ENCODE results near the gene NMT1.

Gene NMT1

DNA sequence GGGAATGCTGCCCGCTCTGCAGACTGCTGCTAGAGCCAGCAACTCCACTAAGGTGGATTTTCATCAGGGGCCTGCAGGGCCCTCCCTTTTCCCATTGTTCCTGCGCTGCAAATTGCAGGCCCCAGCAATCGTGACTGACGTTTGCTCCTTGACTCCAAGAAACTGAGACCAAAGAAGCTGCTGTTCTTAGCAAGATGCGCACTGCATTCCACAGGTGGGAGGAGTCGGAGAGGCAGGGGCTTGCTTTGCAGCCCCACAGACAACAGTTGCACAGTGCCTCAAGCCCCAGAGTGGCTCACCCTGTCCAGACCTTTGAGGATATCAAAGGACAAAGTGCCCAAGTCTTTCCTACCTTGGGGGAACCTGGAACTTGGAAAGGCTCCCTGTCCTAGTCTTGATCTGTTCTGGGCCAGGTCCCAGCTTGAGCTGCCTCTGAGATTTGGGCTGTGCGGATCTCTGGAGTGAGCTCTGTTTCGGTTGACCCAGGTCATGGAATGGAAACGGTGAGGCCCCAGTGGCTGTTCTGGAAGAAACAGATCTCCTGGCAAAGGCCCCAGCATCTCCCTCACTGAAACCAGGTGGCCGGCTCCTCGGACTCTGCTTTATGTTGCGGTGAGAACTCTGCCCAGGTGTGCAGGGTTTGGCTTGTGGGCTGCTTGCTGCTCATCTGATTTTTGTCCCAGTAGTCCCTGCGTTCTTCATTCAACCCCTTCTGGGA, 46.3 kb downstream of the NMT1 start:
- no peak for DNase-seq (ENCODE audit: low read depth, low spot score)
- ChIA-PET CTCF (interaction anchor here (1.5 to 7.6 kb wide), 4 partner anchors 11 to 90 kb away, joined by 5 to 107 read pairs (median 16); partner anchors contain the start of gene ACBD4), POLR2A (interaction anchor here (0.8 to 2.5 kb wide), 2 partner anchors 9 to 208 kb away, joined by 3 to 7 read pairs; no protein-coding TSS in a partner anchor)
- TF ChIP-seq, protein P1, sequence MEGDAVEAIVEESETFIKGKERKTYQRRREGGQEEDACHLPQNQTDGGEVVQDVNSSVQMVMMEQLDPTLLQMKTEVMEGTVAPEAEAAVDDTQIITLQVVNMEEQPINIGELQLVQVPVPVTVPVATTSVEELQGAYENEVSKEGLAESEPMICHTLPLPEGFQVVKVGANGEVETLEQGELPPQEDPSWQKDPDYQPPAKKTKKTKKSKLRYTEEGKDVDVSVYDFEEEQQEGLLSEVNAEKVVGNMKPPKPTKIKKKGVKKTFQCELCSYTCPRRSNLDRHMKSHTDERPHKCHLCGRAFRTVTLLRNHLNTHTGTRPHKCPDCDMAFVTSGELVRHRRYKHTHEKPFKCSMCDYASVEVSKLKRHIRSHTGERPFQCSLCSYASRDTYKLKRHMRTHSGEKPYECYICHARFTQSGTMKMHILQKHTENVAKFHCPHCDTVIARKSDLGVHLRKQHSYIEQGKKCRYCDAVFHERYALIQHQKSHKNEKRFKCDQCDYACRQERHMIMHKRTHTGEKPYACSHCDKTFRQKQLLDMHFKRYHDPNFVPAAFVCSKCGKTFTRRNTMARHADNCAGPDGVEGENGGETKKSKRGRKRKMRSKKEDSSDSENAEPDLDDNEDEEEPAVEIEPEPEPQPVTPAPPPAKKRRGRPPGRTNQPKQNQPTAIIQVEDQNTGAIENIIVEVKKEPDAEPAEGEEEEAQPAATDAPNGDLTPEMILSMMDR (IDR thresholded peaks at IDR 0.05; ENCODE audit: insufficient read depth, low read length, missing control alignments), result no peak
- no peak overlapping the region for H3K4me3 ChIP-seq (ENCODE audit: low read depth, low read length)

DNA sequence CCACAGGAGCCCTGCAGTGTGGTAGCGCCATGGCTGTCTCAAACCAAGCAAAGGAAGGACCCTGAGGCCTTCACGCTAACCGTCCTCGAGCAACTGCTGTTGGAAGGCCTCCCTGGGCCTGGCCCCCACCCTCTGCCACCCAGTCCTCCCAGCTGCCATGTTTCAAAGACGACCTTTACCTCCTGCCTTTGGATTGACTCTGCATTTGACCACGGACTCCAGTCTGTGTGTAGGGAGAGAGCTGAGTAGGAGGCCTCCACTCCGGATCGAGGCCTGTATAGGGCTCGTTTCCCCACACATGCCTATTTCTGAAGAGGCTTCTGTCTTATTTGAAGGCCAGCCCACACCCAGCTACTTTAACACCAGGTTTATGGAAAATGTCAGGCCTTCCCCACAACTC, 46.9 kb downstream of the NMT1 start:
- no peak overlapping the region for H3K4me3 ChIP-seq (ENCODE audit: low read depth, low read length)
- ChIA-PET CTCF (interaction anchor here (1.3 to 7.6 kb wide), 5 partner anchors 12 to 90 kb away, joined by 3 to 107 read pairs (median 8); partner anchors contain the start of genes ACBD4 and HEXIM1), POLR2A (interaction anchor here (2.5 kb wide), 1 partner anchor 9 kb away, joined by 7 read pairs; no protein-coding TSS in a partner anchor)
- TF ChIP-seq, protein P1 (IDR thresholded peaks at IDR 0.05; ENCODE audit: insufficient read depth, low read length, missing control alignments), result no peak
- DNase-seq (ENCODE audit: low read depth, low spot score), result no peak

DNA sequence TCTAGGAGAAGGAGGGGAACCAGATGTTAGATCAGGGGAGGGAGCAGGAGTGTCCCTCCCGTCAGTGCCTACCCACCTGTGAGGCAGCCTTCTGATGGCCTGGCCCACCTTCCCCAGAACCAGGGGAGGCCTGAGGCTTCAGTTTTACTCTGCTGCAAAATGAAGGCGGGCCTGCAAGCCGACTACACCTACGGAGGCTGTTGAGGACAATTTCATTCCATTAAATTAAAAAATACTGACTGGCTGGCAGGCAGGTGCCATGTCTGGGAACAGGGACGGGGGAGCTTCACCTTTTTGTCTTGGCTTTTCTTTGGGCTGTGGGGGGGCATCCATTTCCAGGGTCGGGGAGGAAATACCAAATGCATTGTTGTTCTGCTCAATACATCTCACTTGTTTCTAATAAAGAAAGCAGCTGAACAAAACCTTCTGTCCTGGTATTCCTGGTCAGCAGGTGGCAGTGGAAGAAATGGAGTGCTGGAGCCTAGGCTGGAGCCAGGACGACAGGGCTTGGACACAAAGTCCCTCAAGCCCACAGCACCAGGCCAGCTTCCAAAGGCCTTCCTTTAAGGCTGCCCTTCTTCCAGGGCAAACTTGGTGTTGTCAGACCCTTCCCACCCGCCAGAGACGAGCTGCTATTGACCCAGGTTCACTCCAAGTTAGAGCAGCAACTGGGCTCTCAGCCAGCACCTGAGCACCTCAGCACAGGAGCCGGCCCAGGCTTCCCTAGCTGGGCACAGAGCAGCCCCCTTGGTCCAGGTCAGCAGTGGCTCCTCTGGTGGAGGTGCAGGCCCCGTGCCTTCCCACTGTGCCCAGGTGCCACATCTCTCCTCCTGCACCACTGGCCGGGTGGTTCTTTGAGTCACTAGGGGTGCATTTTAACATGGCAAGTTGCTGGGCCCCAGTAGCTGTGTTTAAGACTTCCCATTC, 47.7 kb downstream of the NMT1 start:
- H3K4me3 ChIP-seq (ENCODE audit: low read depth, low read length), result no peak overlapping the region
- ChIA-PET CTCF (interaction anchor here (1.1 to 7.6 kb wide), 8 partner anchors 9 to 89 kb away, joined by 3 to 107 read pairs (median 4); partner anchors contain the start of genes ACBD4 and HEXIM1), POLR2A (interaction anchor here (0.9 to 2.5 kb wide), 4 partner anchors 10 to 48 kb away, joined by 3 to 7 read pairs (median 3); partner anchors contain the start of gene NMT1)
- TF ChIP-seq, protein P1 (IDR thresholded peaks at IDR 0.05; ENCODE audit: insufficient read depth, low read length, missing control alignments), result no peak
- no peak for DNase-seq (ENCODE audit: low read depth, low spot score)

DNA sequence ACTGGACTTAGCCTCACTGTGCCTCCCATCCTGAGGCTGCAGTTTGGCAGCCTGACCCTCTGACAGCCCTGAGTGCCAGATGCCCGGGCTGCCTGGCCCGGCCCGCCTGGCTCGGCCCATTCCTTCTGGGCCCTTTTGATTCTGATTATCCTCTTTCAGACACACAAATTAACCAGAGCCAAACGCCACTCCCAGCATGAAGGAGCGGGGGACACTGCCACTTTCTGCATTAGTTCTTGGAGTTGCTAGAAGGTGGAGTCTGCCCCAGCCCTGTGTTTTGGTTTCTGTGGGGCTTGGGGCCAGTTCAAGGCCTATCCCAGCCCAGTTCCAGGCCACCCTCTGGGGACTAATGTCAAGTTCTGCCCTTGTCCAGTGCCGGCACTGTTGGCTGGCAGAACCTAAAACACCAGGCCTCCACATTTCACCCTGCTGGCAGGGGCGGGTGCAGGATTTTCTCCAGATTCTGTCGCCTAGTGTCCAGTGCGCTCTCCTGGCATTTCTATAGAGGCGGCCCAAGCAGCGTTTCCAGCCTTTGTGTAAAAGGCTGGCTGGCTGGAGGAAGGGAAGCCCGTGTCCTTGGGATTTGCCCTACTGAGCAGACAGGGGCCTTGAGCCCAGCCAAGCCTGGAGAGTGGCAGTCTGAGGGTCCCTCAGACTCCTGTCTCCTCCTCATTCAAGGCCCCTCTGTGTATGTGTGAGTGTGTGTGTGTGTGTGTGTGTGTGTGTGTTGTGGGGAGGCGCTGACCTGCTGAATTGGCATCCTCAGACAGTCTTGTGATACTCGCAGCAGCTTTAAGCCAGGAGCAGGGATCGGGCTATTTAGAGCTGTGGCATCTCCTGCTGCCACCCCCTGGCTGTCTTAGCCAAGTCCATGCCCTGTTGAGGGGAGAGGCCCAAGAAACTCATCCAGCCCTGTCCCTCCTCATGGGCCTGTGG, 49.8 kb downstream of the NMT1 start:
- POLR2A ChIA-PET, result no interaction called here
- TF ChIP-seq, protein P1 (IDR thresholded peaks at IDR 0.05; ENCODE audit: insufficient read depth, low read length, missing control alignments), result no peak
- DNase-seq (ENCODE audit: low read depth, low spot score), result no peak
- CTCF ChIA-PET, result interaction anchor here (1.2 to 11.9 kb wide), 3 partner anchors 15 to 334 kb away, joined by 3 to 123 read pairs (median 4); partner anchors contain the start of gene ACBD4
- H3K4me3 ChIP-seq (ENCODE audit: low read depth, low read length), result no peak overlapping the region

DNA sequence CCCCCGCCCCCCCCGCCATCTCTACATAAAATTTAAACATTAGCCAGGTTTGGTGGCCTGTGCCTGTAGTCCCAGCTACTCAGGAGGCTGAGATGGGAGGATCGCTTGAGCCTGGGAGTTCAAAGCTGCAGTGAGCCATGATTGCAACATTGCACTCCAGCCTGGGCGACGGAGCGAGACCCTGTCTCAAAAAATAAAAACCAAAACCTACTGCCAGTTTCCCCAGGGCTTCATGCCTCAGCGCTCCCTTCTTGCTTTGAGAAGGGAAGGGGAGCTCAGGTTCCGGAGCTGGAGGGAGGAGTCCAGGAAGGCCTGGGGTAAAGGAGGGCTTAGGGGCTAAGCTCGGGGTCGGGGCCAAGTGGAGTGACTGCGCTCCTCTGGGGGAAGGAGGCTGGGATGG, 50.7 kb downstream of the NMT1 start:
- CTCF ChIA-PET, result interaction anchor here (1.2 to 11.9 kb wide), 3 partner anchors 16 to 334 kb away, joined by 3 to 123 read pairs (median 4); partner anchors contain the start of gene ACBD4
- TF ChIP-seq, protein P1 (IDR thresholded peaks at IDR 0.05; ENCODE audit: insufficient read depth, low read length, missing control alignments), result no peak
- POLR2A ChIA-PET, result interaction anchor here (1.3 kb wide), 1 partner anchor 8 kb away, joined by 3 read pairs; no protein-coding TSS in a partner anchor
- no peak overlapping the region for H3K4me3 ChIP-seq (ENCODE audit: low read depth, low read length)
- no peak for DNase-seq (ENCODE audit: low read depth, low spot score)
